Measurements from ENCODE around the gene MYO5A.

- TF ChIP-seq SIN3A (IDR thresholded peaks at IDR 0.05; ENCODE audit: borderline replicate concordance in 2 of 2, control insufficient read depth in 1 of 2, low read depth in 2 of 2, low read length in 2 of 2) (no peak), ZNF512 (tag; IDR thresholded peaks at IDR 0.05) (no peak), NFIC (IDR thresholded peaks at IDR 0.05) (no peak)
Measured at GRCh38 chr15:52523192-52523591, 5.5 kb downstream of the MYO5A start.

Measured in K562 (cell line).